Natural killer cell (primary cell): Measurements from ENCODE around the gene TBCCD1. TPM values are rescaled to one million over a fixed set of nuclear protein-coding genes. Genes with fewer than 3 reads are reported as not detected.
A peak's percentile ranks its signal among the peaks of the same experiment; 100 is the strongest.

Source experiments
- ATAC-seq, 3 donors: fragments of 150-1000 bp in 2 of 3; fragments of 200-7000 bp in 1 of 3; cut with Tn5 transposase; 1 replicate in 1 of 3; 2 replicates in 2 of 3; pipeline ENCODE4 v1.10.0; 2021; ENCODE audit warnings: mild to moderate bottlenecking in 2 of 3, moderate library complexity in 2 of 3
- DNase-seq, 2 donors: peaks; one replicate each; pipeline versions ENCODE4 v3.0.0 to v3.0.0-alpha.2; 2013 to 2021; ENCODE audit warnings: mixed read lengths in 1 of 2
- H3K27ac ChIP-seq: one replicate; pipeline ENCODE4 v1.5.1; 2013; ENCODE audit warnings: mild to moderate bottlenecking, low read length
- H3K27me3 ChIP-seq: one replicate; pipeline ENCODE4 v1.6.1; 2013; ENCODE audit warnings: low read length; ENCODE audit not compliant: control insufficient read depth, insufficient read depth
- H3K36me3 ChIP-seq: one replicate; pipeline ENCODE4 v1.6.1; 2013; ENCODE audit warnings: low read length; ENCODE audit not compliant: control insufficient read depth, insufficient read depth
- H3K4me1 ChIP-seq: one replicate; pipeline ENCODE4 v1.6.1; 2013; ENCODE audit warnings: low read length; ENCODE audit not compliant: control insufficient read depth, insufficient read depth
- H3K4me3 ChIP-seq: one replicate; pipeline ENCODE4 v1.5.1; 2013; ENCODE audit warnings: low read length
- H3K9me3 ChIP-seq: one replicate; pipeline ENCODE4 v1.6.1; 2013; ENCODE audit warnings: low read length; ENCODE audit not compliant: control insufficient read depth, insufficient read depth
- H3K27ac Mint-ChIP-seq, 2 donors: one replicate each; pipeline ENCODE4 v1.8.0; 2022; ENCODE audit warnings: mild to moderate bottlenecking in 2 of 2, mixed read lengths in 2 of 2, moderate library complexity in 1 of 2
- H3K27me3 Mint-ChIP-seq, 2 donors: one replicate each; pipeline ENCODE4 v1.8.0; 2022; ENCODE audit warnings: low read depth in 2 of 2, mixed read lengths in 2 of 2
- H3K36me3 Mint-ChIP-seq: one replicate; pipeline ENCODE4 v1.8.0; 2022; ENCODE audit warnings: mixed read lengths
- H3K4me1 Mint-ChIP-seq, 2 donors: one replicate each; pipeline ENCODE4 v1.8.0; 2022; ENCODE audit warnings: mixed read lengths in 2 of 2
- H3K4me3 Mint-ChIP-seq: one replicate; pipeline ENCODE4 v1.8.0; 2022; ENCODE audit warnings: mild to moderate bottlenecking, moderate library complexity, mixed read lengths
- H3K9me3 Mint-ChIP-seq, 2 donors: one replicate each; pipeline ENCODE4 v1.8.0; 2022; ENCODE audit warnings: mixed read lengths in 2 of 2
- CTCF ChIP-seq: fragments of 200-600 bp; IDR thresholded peaks from one replicate; pipeline ENCODE4 v1.8.0; 2022; ENCODE audit warnings: antibody characterized with exemption
- WGBS: methylation state at CpG from one replicate; pipeline ENCODE4 v1.1.7; 2013; ENCODE audit warnings: missing lambda C conversion rate; ENCODE audit not compliant: insufficient coverage; 5-methylcytosine and 5-hydroxymethylcytosine counted together
- intact Hi-C: fragments of 100-400 bp; cut with micrococcal nuclease; formaldehyde crosslinking; loops from one replicate; pipeline ENCODE4 v1.14.2; 2022
- total RNA-seq, 4 donors: library from RNA; stranded (reverse); fragments of 120-200 nt in 1 of 4; gene quantifications; one replicate each; pipeline versions ENCODE4 v1.2.3 to v1.2.4, GENCODE V29; 2013 to 2022

Gene TBCCD1
- total RNA-seq, 3 donors from 2014 or later (not counting 1 experiment from before 2014, with no cell fraction given) = 16.8 to 23.0 (median 20.3) TPM

DNA sequence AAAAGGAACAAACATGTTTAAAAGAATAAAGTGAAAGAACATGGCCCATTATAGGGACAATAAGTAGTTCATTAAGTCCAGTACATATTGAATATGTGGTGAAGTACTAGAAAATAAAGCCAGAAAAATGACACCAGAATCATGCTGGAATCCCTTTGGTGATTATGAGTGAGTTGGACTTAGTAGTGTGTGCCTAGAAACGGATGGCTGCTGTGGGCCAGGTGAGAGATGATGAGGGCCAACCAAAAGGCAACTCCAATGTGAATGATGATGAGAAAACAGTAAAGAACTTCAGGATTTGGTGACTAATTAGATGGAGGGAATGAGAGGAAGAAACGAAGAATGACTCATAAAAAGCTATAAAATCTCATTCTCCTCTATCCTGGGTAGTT, 26.3 kb downstream of the TBCCD1 start:
- WGBS = 36% methylated on average over 1 of the region's 2 CpGs
- Histone ChIP-seq H3K4me1 (no peaks in the 10 kb centered on the region), H3K4me3 (no peak overlapping the region), H3K27me3 (no peaks in the 10 kb centered on the region), H3K27ac (no peak overlapping the region), H3K9me3 (no peaks in the 10 kb centered on the region), H3K36me3 (peaks cover 7% of the 10 kb centered on the region)
- ATAC-seq = no peak
- no peak for DNase-seq
- Mint-ChIP-seq H3K4me1 (peaks cover 8% of the 10 kb centered on the region in 2 donors), H3K9me3 (no peaks in the 10 kb centered on the region), H3K36me3 (peaks cover 9% of the 10 kb centered on the region), H3K27me3 (no peaks in the 10 kb centered on the region), H3K27ac (peak overlapping the region in 1 of 2 donors; percentile 75), H3K4me3 (no peak overlapping the region)
- TF ChIP-seq CTCF = no peak
- intact Hi-C loops = loop anchor here (1.0 to 5.0 kb wide), 3 partner anchors 79 to 558 kb away; no protein-coding TSS in a partner anchor

DNA sequence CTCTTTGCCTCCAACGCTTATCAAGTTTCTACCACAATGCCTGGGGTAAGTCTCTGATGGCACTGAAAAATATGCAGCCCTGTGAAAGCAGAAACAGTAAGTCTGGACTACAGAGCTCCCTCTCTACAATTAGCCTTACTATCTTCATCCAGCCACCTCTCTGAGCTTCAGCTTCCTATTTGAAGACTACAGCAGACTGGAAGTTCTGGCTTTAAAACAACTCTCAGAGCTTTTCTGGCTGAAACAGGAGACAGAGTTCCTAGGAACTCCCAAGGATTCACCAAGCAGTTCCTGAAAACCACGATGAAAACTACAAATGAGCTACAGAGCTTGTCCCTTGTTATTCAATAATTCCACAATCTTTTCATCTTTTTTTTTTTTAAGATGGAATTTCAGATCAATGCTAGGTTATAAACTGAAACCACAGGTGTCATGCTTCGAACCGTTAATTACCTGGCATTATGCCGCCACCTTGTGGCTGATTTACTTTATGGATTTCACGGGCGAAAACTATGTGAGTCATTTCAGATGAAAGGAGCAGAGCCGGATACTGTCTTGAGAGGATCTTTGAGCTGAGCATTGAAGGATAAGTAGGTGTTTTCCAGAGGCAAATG, 26.8 kb downstream of the TBCCD1 start:
- intact Hi-C loops = loop anchor here (1.0 to 5.0 kb wide), 3 partner anchors 78 to 557 kb away; no protein-coding TSS in a partner anchor
- H3K4me1 ChIP-seq = no peaks in the 10 kb centered on the region
- peaks cover 7% of the 10 kb centered on the region for H3K36me3 ChIP-seq
- peak; percentile 75 for TF ChIP-seq CTCF
- no peaks in the 10 kb centered on the region for H3K27me3 ChIP-seq
- Mint-ChIP-seq H3K36me3 (peaks cover 9% of the 10 kb centered on the region), H3K4me1 (peaks cover 8% of the 10 kb centered on the region in 2 donors), H3K27me3 (no peaks in the 10 kb centered on the region), H3K9me3 (no peaks in the 10 kb centered on the region), H3K27ac (peak overlapping the region in 1 of 2 donors; percentile 75), H3K4me3 (peak overlapping the region; percentile 26)
- no peaks in the 10 kb centered on the region for H3K9me3 ChIP-seq
- DNase-seq = peak; percentile 62 to 93
- ATAC-seq = peak; percentile 84 to 94 (median 94)
- H3K27ac ChIP-seq = no peak overlapping the region
- WGBS = 14% methylated on average over 8 of the region's 8 CpGs
- no peak overlapping the region for H3K4me3 ChIP-seq

GRCh38 chr3:186538779-186539178, 28.4 kb downstream of the TBCCD1 start:
- ATAC-seq (no peak), DNase-seq (no peak)
- no peaks in the 10 kb centered on the region for H3K9me3 ChIP-seq
- Mint-ChIP-seq H3K27me3 (no peaks in the 10 kb centered on the region), H3K4me1 (peaks cover 15 to 18% of the 10 kb centered on the region in 2 donors), H3K4me3 (no peak overlapping the region), H3K27ac (no peak overlapping the region), H3K36me3 (peaks cover 9% of the 10 kb centered on the region), H3K9me3 (no peaks in the 10 kb centered on the region)
- no peak overlapping the region for H3K27ac ChIP-seq
- H3K4me1 ChIP-seq = peaks cover 5% of the 10 kb centered on the region
- H3K27me3 ChIP-seq = no peaks in the 10 kb centered on the region
- 87% methylated on average over 3 of the region's 3 CpGs for WGBS
- no peaks in the 10 kb centered on the region for H3K36me3 ChIP-seq
- intact Hi-C loops = no loop called here
- no peak for TF ChIP-seq CTCF
- H3K4me3 ChIP-seq = no peak overlapping the region
